ENCODE measurements around the gene UST. TPM values are rescaled to one million over a fixed set of nuclear protein-coding genes. Genes with fewer than 3 reads are reported as not detected.

UST gene
- total and polyA plus RNA-seq, 2 experiments from 2014 or later, result 8.0 to 11.7 TPM

DNA sequence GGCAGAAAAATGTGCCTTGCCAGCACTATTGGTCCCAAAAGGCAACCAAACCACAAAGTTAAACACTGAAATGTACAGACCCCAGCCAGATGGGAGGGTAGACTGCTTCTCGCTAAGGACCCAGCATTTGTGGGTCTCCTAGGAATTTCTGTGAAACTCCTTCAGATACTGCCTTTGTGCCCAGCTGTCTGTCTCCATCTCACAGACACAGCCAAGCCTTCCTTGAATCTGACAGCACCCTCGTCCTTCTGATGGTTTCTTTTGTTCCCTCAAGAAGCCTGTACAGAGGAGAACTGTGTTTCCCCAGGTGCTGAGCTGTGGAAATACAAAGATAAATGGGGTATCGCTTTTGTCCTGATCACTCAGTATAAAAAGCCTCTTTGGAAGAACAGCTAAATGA is 316.6 kb downstream of the UST start:
- no peak for DNase-seq (ENCODE audit: low spot score)
- Histone ChIP-seq H4K20me1 (ENCODE audit: insufficient read depth, poor library complexity, severe bottlenecking) (no peaks in the 10 kb centered on the region), H3K4me2 (no peak overlapping the region), H3K27me3 (no peaks in the 10 kb centered on the region), H3K4me1 (ENCODE audit: insufficient read depth) (peaks cover 32% of the 10 kb centered on the region), H3K9me2 (replicated peaks; ENCODE audit: insufficient read depth) (no peaks in the 10 kb centered on the region), H3K79me2 (no peaks in the 10 kb centered on the region), H3K36me3 (replicated peaks; ENCODE audit: insufficient read depth, low read depth) (no peaks in the 10 kb centered on the region), H3K9me3 (ENCODE audit: low read depth) (no peaks in the 10 kb centered on the region), H2AFZ (no peak overlapping the region), H3K27ac (no peak overlapping the region), H3K4me3 (no peak overlapping the region)
- WGBS (ENCODE audit: low lambda C conversion rate, missing lambda C conversion rate), result 78% methylated on average over 3 of the region's 3 CpGs
- TF ChIP-seq, protein P1, sequence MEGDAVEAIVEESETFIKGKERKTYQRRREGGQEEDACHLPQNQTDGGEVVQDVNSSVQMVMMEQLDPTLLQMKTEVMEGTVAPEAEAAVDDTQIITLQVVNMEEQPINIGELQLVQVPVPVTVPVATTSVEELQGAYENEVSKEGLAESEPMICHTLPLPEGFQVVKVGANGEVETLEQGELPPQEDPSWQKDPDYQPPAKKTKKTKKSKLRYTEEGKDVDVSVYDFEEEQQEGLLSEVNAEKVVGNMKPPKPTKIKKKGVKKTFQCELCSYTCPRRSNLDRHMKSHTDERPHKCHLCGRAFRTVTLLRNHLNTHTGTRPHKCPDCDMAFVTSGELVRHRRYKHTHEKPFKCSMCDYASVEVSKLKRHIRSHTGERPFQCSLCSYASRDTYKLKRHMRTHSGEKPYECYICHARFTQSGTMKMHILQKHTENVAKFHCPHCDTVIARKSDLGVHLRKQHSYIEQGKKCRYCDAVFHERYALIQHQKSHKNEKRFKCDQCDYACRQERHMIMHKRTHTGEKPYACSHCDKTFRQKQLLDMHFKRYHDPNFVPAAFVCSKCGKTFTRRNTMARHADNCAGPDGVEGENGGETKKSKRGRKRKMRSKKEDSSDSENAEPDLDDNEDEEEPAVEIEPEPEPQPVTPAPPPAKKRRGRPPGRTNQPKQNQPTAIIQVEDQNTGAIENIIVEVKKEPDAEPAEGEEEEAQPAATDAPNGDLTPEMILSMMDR (IDR thresholded peaks at IDR 0.05; ENCODE audit: poor library complexity), result no peak
- TF ChIP-seq EZH2phosphoT487 (IDR thresholded peaks at IDR 0.05; ENCODE audit: low read depth, severe bottlenecking, unreplicated experiment) (no peak), EZH2 (IDR thresholded peaks at IDR 0.05; ENCODE audit: borderline replicate concordance) (no peak)

DNA sequence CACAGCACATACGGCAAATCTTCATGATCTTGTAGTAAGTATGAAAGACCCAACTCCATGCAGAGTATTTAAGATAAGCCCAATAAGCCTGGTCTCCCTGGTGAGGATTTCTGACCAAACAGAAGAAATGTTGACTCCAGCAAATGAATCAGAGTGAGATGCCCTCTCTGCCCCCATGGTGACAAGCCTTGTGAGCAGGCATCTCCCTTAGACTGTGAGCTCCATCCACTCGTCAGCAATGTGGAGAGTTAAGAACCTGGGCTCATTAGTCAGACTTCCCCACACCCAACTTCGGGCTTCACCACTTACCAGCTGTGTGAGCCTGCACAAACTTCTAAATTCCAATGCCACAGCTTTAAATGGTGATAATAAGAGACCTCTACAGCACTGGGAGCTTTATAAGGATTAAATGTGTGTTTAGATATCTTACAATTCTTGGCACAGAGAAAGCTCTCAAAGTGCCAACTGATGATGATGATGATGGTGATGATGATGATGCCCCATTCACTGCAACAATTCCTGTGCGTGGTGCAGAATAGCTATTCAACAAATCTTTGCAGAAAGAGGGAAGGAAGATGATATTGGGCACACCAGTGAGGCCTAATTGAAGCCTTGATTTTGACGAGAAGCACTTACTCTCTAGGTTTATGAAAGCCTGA is 317.3 kb downstream of the UST start:
- no peak overlapping the region for H3K4me3 ChIP-seq
- whole genome bisulfite sequencing (ENCODE audit: low lambda C conversion rate, missing lambda C conversion rate), result 81% methylated on average over 5 of the region's 5 CpGs
- no peak overlapping the region for H3K4me2 ChIP-seq
- peaks cover 27% of the 10 kb centered on the region for H3K4me1 ChIP-seq (ENCODE audit: insufficient read depth)
- DNase-seq (ENCODE audit: low spot score), result no peak
- no peak for TF ChIP-seq EZH2 (IDR thresholded peaks at IDR 0.05; ENCODE audit: borderline replicate concordance)
- TF ChIP-seq, protein P1 (IDR thresholded peaks at IDR 0.05; ENCODE audit: poor library complexity), result no peak
- TF ChIP-seq EZH2phosphoT487 (IDR thresholded peaks at IDR 0.05; ENCODE audit: low read depth, severe bottlenecking, unreplicated experiment), result no peak
- no peaks in the 10 kb centered on the region for H3K79me2 ChIP-seq
- peak overlapping the region; percentile 35 for H3K27ac ChIP-seq
- H3K27me3 ChIP-seq, result no peaks in the 10 kb centered on the region
- no peaks in the 10 kb centered on the region for H3K36me3 ChIP-seq (replicated peaks; ENCODE audit: insufficient read depth, low read depth)
- no peak overlapping the region for H2AFZ ChIP-seq
- H3K9me3 ChIP-seq (ENCODE audit: low read depth), result no peaks in the 10 kb centered on the region
- H4K20me1 ChIP-seq (ENCODE audit: insufficient read depth, poor library complexity, severe bottlenecking), result no peaks in the 10 kb centered on the region
- H3K9me2 ChIP-seq (replicated peaks; ENCODE audit: insufficient read depth), result no peaks in the 10 kb centered on the region

DNA sequence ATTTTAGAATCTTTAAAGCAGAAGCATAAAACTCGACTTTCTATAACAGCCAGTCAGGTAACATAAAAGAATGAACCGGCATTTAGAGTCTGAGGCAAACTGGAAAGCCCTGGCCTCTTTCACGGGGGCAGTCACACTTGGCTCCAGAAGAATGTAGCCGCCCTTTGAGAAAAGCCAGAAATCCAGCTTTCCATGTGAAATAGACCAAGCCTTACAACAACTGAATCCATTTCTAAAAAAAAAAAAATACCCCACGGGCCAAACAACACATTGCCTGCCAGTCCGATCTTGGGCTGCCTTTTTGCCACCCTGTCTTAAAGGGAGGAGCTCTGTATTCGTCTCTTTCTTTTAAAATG is 317.8 kb downstream of the UST start:
- H3K27ac ChIP-seq, result peak overlapping the region; percentile 35
- no peaks in the 10 kb centered on the region for H3K9me3 ChIP-seq (ENCODE audit: low read depth)
- no peaks in the 10 kb centered on the region for H3K9me2 ChIP-seq (replicated peaks; ENCODE audit: insufficient read depth)
- H3K4me3 ChIP-seq, result no peak overlapping the region
- H3K4me2 ChIP-seq, result no peak overlapping the region
- H3K79me2 ChIP-seq, result no peaks in the 10 kb centered on the region
- H4K20me1 ChIP-seq (ENCODE audit: insufficient read depth, poor library complexity, severe bottlenecking), result no peaks in the 10 kb centered on the region
- WGBS (ENCODE audit: low lambda C conversion rate, missing lambda C conversion rate), result 53% methylated on average over 7 of the region's 7 CpGs
- DNase-seq (ENCODE audit: low spot score), result no peak
- no peak overlapping the region for H2AFZ ChIP-seq
- TF ChIP-seq EZH2 (IDR thresholded peaks at IDR 0.05; ENCODE audit: borderline replicate concordance) (no peak), EZH2phosphoT487 (IDR thresholded peaks at IDR 0.05; ENCODE audit: low read depth, severe bottlenecking, unreplicated experiment) (no peak)
- TF ChIP-seq, protein P1 (IDR thresholded peaks at IDR 0.05; ENCODE audit: poor library complexity), result no peak
- no peaks in the 10 kb centered on the region for H3K36me3 ChIP-seq (replicated peaks; ENCODE audit: insufficient read depth, low read depth)
- no peaks in the 10 kb centered on the region for H3K27me3 ChIP-seq
- peaks cover 27% of the 10 kb centered on the region for H3K4me1 ChIP-seq (ENCODE audit: insufficient read depth)
